Smooth muscle cell (in vitro differentiated cells): ENCODE measurements around the gene SPRY1. TPM values are rescaled to one million over a fixed set of nuclear protein-coding genes. Genes with fewer than 3 reads are reported as not detected.

Experiments
- DNase-seq: peaks from one replicate; lab custom pipeline; 2025; ENCODE audit not compliant: unreplicated experiment; lab: John Stamatoyannopoulos, UW
- H2AFZ ChIP-seq: fragments of 200-600 bp; sonication (generic); 2 replicates; pipeline ENCODE4 v1.6.0; 2016; ENCODE audit warnings: antibody characterized with exemption, low read depth, mild to moderate bottlenecking
- H3F3A ChIP-seq: fragments of 200-600 bp; sonication (generic); 2 replicates; pipeline ENCODE4 v1.6.0; 2017; ENCODE audit warnings: antibody characterized with exemption, low read depth
- H3K27ac ChIP-seq: fragments of 200-600 bp; sonication (generic); 2 replicates; pipeline ENCODE4 v1.5.1; 2016; ENCODE audit warnings: low read depth, mild to moderate bottlenecking
- H3K27me3 ChIP-seq: fragments of 200-600 bp; sonication (generic); 2 replicates; pipeline ENCODE4 v1.6.1; 2016; ENCODE audit warnings: low read depth, mild to moderate bottlenecking
- H3K36me3 ChIP-seq: fragments of 200-600 bp; sonication (generic); 2 replicates; pipeline ENCODE4 v1.5.1; 2016; ENCODE audit warnings: low read depth
- H3K4me1 ChIP-seq: fragments of 200-600 bp; sonication (generic); 2 replicates; pipeline ENCODE4 v1.5.1; 2016; ENCODE audit warnings: low read depth
- H3K4me2 ChIP-seq: fragments of 200-600 bp; sonication (generic); 2 replicates; pipeline ENCODE4 v1.6.0; 2016; ENCODE audit warnings: mild to moderate bottlenecking
- H3K4me3 ChIP-seq: fragments of 200-600 bp; sonication (generic); 2 replicates; pipeline ENCODE4 v1.5.1; 2016; ENCODE audit warnings: mild to moderate bottlenecking
- H3K79me2 ChIP-seq: fragments of 200-600 bp; sonication (generic); 2 replicates; pipeline ENCODE4 v1.6.0; 2016; ENCODE audit warnings: low read depth, mild to moderate bottlenecking
- H3K9ac ChIP-seq: fragments of 200-600 bp; sonication (generic); 2 replicates; pipeline ENCODE4 v1.6.0; 2016; ENCODE audit warnings: low read depth
- H3K9me3 ChIP-seq: fragments of 200-600 bp; sonication (generic); replicated peaks from 2 replicates; pipeline ENCODE4 v1.5.1; 2016; ENCODE audit warnings: low read depth
- H4K20me1 ChIP-seq: fragments of 200-600 bp; sonication (generic); 2 replicates; pipeline ENCODE4 v1.6.0; 2016; ENCODE audit warnings: low read depth
- WGBS: methylation state at CpG from one replicate; pipeline ENCODE4 v1.1.7; 2016; ENCODE audit warnings: low lambda C conversion rate; 5-methylcytosine and 5-hydroxymethylcytosine counted together
- polyA plus RNA-seq: library from polyadenylated mRNA; unstranded; fragments of >200 nt; fragmentation: Nextera tagmentation; extraction: Ambion mirVana; gene quantifications from 2 replicates; pipeline ENCODE4 v1.2.1, GENCODE V29; 2016
- total RNA-seq: library from RNA; depleted of rRNA; stranded (reverse); fragments of >200 nt; gene quantifications from 2 replicates; pipeline ENCODE4 v1.2.3, GENCODE V29; 2014
- TF ChIP-seq, protein P1 (sequence below): fragments of 200-600 bp; sonication (generic); IDR thresholded peaks from 2 replicates; pipeline ENCODE4 v1.5.1; 2017; ENCODE audit warnings: borderline replicate concordance, mild to moderate bottlenecking, antibody characterized with exemption; ENCODE audit not compliant: insufficient read depth, poor library complexity, severe bottlenecking

Gene SPRY1
- total and polyA plus RNA-seq, 2 experiments from 2014 or later, result 17.8 to 26.4 TPM

GRCh38 chr4:123354701-123355100 lies 41.9 kb upstream of the SPRY1 start:
- WGBS, result 87% methylated on average over 5 of the region's 5 CpGs
- no peaks in the 10 kb centered on the region for H3K9me3 ChIP-seq

GRCh38 chr4:123356921-123357320 lies 39.7 kb upstream of the SPRY1 start:
- no peaks in the 10 kb centered on the region for H3K79me2 ChIP-seq
- no peaks in the 10 kb centered on the region for H4K20me1 ChIP-seq
- H3K27me3 ChIP-seq, result no peaks in the 10 kb centered on the region
- no peak for DNase-seq
- H3K36me3 ChIP-seq, result no peaks in the 10 kb centered on the region
- WGBS, result 84% methylated on average over 7 of the region's 7 CpGs
- no peak overlapping the region for H3K27ac ChIP-seq
- H3K9me3 ChIP-seq, result no peaks in the 10 kb centered on the region
- H2AFZ ChIP-seq, result no peak overlapping the region
- TF ChIP-seq, protein P1, sequence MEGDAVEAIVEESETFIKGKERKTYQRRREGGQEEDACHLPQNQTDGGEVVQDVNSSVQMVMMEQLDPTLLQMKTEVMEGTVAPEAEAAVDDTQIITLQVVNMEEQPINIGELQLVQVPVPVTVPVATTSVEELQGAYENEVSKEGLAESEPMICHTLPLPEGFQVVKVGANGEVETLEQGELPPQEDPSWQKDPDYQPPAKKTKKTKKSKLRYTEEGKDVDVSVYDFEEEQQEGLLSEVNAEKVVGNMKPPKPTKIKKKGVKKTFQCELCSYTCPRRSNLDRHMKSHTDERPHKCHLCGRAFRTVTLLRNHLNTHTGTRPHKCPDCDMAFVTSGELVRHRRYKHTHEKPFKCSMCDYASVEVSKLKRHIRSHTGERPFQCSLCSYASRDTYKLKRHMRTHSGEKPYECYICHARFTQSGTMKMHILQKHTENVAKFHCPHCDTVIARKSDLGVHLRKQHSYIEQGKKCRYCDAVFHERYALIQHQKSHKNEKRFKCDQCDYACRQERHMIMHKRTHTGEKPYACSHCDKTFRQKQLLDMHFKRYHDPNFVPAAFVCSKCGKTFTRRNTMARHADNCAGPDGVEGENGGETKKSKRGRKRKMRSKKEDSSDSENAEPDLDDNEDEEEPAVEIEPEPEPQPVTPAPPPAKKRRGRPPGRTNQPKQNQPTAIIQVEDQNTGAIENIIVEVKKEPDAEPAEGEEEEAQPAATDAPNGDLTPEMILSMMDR, result no peak
- H3K9ac ChIP-seq, result no peak overlapping the region
- no peaks in the 10 kb centered on the region for H3F3A ChIP-seq
- H3K4me2 ChIP-seq, result no peak overlapping the region
- H3K4me3 ChIP-seq, result no peak overlapping the region
- no peaks in the 10 kb centered on the region for H3K4me1 ChIP-seq

More at GRCh38 chr4:123354701-123355100, 41.9 kb upstream of the SPRY1 start:
- Histone ChIP-seq H3K79me2 (no peaks in the 10 kb centered on the region), H3K9ac (no peak overlapping the region), H3K27me3 (no peaks in the 10 kb centered on the region), H4K20me1 (no peaks in the 10 kb centered on the region), H2AFZ (no peak overlapping the region), H3K4me2 (no peak overlapping the region), H3K36me3 (no peaks in the 10 kb centered on the region), H3F3A (no peaks in the 10 kb centered on the region), H3K27ac (no peak overlapping the region), H3K4me3 (no peak overlapping the region), H3K4me1 (peaks cover 1% of the 10 kb centered on the region)
- no peak for DNase-seq
- TF ChIP-seq, protein P1, result no peak

DNA sequence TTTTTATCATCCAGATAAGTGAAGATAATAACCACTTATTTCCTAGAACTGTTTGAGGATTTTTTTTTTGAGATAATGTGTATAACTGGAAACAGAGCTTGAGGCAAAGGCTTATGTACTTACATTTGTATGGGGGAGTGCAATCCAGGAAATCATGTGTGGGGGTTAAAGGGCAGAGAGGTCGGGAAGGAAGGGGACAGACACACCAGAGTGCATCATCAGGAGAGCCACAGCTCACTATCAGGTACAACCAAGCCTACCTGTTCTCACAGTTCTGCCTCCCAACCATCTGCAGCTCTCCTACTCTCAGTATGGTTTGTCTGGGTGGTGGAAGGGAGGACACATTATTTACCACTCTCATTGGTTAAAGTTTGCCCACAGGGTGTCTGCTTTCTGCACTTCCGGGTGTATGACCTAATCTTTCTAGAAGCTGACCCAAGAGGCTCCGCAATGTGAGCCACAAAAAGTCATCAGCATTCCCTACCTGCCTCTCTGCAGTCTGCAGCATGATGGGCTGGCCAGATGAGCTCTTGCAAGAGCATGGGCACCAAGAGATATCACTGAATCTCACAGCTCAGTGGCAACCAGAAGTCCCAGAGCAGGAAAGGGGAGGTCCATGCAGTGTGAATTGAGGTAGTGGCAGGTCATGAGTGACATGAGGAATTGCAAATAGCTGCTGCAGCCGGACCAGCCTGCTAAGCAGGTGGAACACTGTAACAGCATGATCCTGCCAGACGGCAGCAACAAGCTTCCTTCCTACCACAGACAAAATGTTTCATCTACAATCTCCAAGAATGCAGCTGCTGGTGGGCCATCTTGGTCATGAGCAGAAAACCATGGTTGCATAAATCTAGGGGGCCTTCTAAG lies 36.9 kb upstream of the SPRY1 start:
- H3K4me3 ChIP-seq, result no peak overlapping the region
- DNase-seq, result no peak
- no peak overlapping the region for H3K4me2 ChIP-seq
- no peak overlapping the region for H3K9ac ChIP-seq
- no peaks in the 10 kb centered on the region for H3K36me3 ChIP-seq
- H3K27me3 ChIP-seq, result no peaks in the 10 kb centered on the region
- no peak overlapping the region for H2AFZ ChIP-seq
- H3F3A ChIP-seq, result no peaks in the 10 kb centered on the region
- no peaks in the 10 kb centered on the region for H3K9me3 ChIP-seq
- no peaks in the 10 kb centered on the region for H3K79me2 ChIP-seq
- WGBS, result 84% methylated on average over 5 of the region's 5 CpGs
- no peak overlapping the region for H3K27ac ChIP-seq
- no peaks in the 10 kb centered on the region for H4K20me1 ChIP-seq
- H3K4me1 ChIP-seq, result peaks cover 7% of the 10 kb centered on the region
- TF ChIP-seq, protein P1, result no peak
